Endothelial cell of umbilical vein (primary cell): ENCODE data around the gene DMBT1. TPM values are rescaled to one million over a fixed set of nuclear protein-coding genes. Genes with fewer than 3 reads are reported as not detected.

Source experiments
- BruUV-seq: library from RNA; stranded (reverse); fragments of 400-500 nt; replicated peaks from 2 replicates; lab custom pipeline; 2021; lab: Mats Ljungman, UMichigan
- CTCF ChIA-PET: fragments of 300-600, 350-600 bp; sonication (Branson Sonifier 250); formaldehyde crosslinking; loops from one replicate; lab custom pipeline; 2021; ENCODE audit warnings: antibody characterized with exemption, inconsistent platforms; lab: Charles Lee
- POLR2A ChIA-PET: fragments of 300-600, 350-600 bp; sonication (Branson Sonifier 250); formaldehyde crosslinking; loops from one replicate; lab custom pipeline; 2021; ENCODE audit warnings: antibody characterized with exemption, inconsistent platforms; lab: Charles Lee
- DNase-seq: peaks from one replicate; pipeline ENCODE4 v3.0.0-alpha.2; 2011; ENCODE audit warnings: low read depth, low spot score
- FAIRE-seq: peaks from 2 replicates; lab custom pipeline; 2011; peaks lifted over from hg19 to GRCh38; lab: Jason Lieb, UNC
- H2AFZ ChIP-seq: 2 replicates; pipeline ENCODE4 v1.6.0; 2012; ENCODE audit warnings: low read depth, low read length, control low read depth, inconsistent platforms
- H3K27ac ChIP-seq: 2 replicates; pipeline ENCODE4 v1.5.1; 2011; ENCODE audit warnings: low read depth, mild to moderate bottlenecking, control low read depth, low read length, moderate library complexity; ENCODE audit not compliant: insufficient read depth
- H3K27me3 ChIP-seq, 2 experiments: 2 replicates each; pipeline versions ENCODE4 v1.6.0 to v1.6.1; 2011; ENCODE audit warnings: low read length in 2 of 2, mixed read lengths in 1 of 2; ENCODE audit not compliant: control insufficient read depth in 2 of 2, insufficient read depth in 2 of 2
- H3K36me3 ChIP-seq, 2 experiments: 2 replicates in 1 of 2; 3 replicates in 1 of 2; pipeline ENCODE4 v1.5.1; 2011; ENCODE audit warnings: low read length in 2 of 2, mild to moderate bottlenecking in 1 of 2, moderate library complexity in 1 of 2; ENCODE audit not compliant: control insufficient read depth in 2 of 2, insufficient read depth in 2 of 2; ENCODE audit errors: extremely low read depth in 1 of 2
- H3K4me1 ChIP-seq: 3 replicates; pipeline ENCODE4 v1.5.1; 2011; ENCODE audit warnings: mild to moderate bottlenecking, low read length; ENCODE audit not compliant: control insufficient read depth, insufficient read depth; ENCODE audit errors: extremely low read depth
- H3K4me2 ChIP-seq: 2 replicates; pipeline ENCODE4 v1.6.1; 2011; ENCODE audit warnings: low read length, control low read depth, mixed read lengths; ENCODE audit not compliant: insufficient read depth
- H3K4me3 ChIP-seq, 3 experiments: fragments of 200-600 bp in 1 of 3; sonication (generic), shearing (Covaris generic) in 1 of 3; replicated peaks in 1 of 3; 2 replicates each; pipeline ENCODE4 v1.5.1; 2011 to 2016; ENCODE audit warnings: control low read depth in 3 of 3, low read length in 3 of 3, mild to moderate bottlenecking in 2 of 3, inconsistent platforms in 1 of 3, low read depth in 1 of 3, moderate library complexity in 1 of 3; ENCODE audit not compliant: insufficient read depth in 1 of 3
- H3K79me2 ChIP-seq: 2 replicates; pipeline ENCODE4 v1.6.0; 2012; ENCODE audit warnings: low read length, inconsistent platforms; ENCODE audit not compliant: control insufficient read depth, insufficient read depth
- H3K9ac ChIP-seq: replicated peaks from 2 replicates; pipeline ENCODE3; 2011; ENCODE audit warnings: low read length, control low read depth; ENCODE audit not compliant: insufficient read depth; ENCODE audit errors: extremely low read depth
- H3K9me1 ChIP-seq: replicated peaks from 3 replicates; pipeline ENCODE4 v1.6.0; 2011; ENCODE audit warnings: mild to moderate bottlenecking, low read length; ENCODE audit not compliant: control insufficient read depth, insufficient read depth; ENCODE audit errors: extremely low read depth
- H3K9me3 ChIP-seq: replicated peaks from 2 replicates; pipeline ENCODE4 v1.5.1; 2012; ENCODE audit warnings: low read length, inconsistent platforms; ENCODE audit not compliant: control insufficient read depth, insufficient read depth
- H4K20me1 ChIP-seq: replicated peaks from 2 replicates; pipeline ENCODE3; 2011; ENCODE audit warnings: mild to moderate bottlenecking, low read length; ENCODE audit not compliant: control insufficient read depth, insufficient read depth; ENCODE audit errors: extremely low read depth
- CTCF ChIP-seq, 2 donors: IDR thresholded peaks; 1 replicate in 1 of 2; 2 replicates in 1 of 2; pipeline ENCODE4 v1.5.1; 2011; ENCODE audit warnings: low read length in 2 of 2, mild to moderate bottlenecking in 2 of 2, moderate library complexity in 2 of 2, control low read depth in 1 of 2, inconsistent platforms in 1 of 2, low read depth in 1 of 2; ENCODE audit not compliant: insufficient read depth in 1 of 2; ENCODE audit errors: extremely low read depth in 1 of 2
- EZH2 ChIP-seq: IDR thresholded peaks from 2 replicates; pipeline ENCODE4 v1.6.1; 2012; ENCODE audit warnings: borderline replicate concordance, low read depth, mild to moderate bottlenecking, moderate library complexity, low read length, inconsistent platforms; ENCODE audit not compliant: severe bottlenecking
- FOS ChIP-seq: IDR thresholded peaks from 2 replicates; pipeline ENCODE4 v1.6.1; 2011; ENCODE audit warnings: mild to moderate bottlenecking, low read length, moderate library complexity, borderline replicate concordance; ENCODE audit not compliant: insufficient read depth
- GATA2 ChIP-seq: IDR thresholded peaks from 2 replicates; pipeline ENCODE4 v1.7.0; 2011; ENCODE audit warnings: low read depth, mild to moderate bottlenecking, moderate library complexity, mixed read lengths, low read length; ENCODE audit not compliant: insufficient read length, insufficient read depth
- JUN ChIP-seq: IDR thresholded peaks from 2 replicates; pipeline ENCODE4 v1.6.1; 2011; ENCODE audit warnings: borderline replicate concordance, low read depth; ENCODE audit not compliant: insufficient read length, insufficient read depth
- MAX ChIP-seq: IDR thresholded peaks from 2 replicates; pipeline ENCODE4 v1.6.1; 2011; ENCODE audit not compliant: insufficient read depth, insufficient read length
- MYC ChIP-seq: IDR thresholded peaks from one replicate; pipeline ENCODE4 v1.6.1; 2011; ENCODE audit warnings: mild to moderate bottlenecking, low read depth, low read length
- POLR2A ChIP-seq: IDR thresholded peaks from 2 replicates; pipeline ENCODE4 v1.6.1; 2012; ENCODE audit warnings: low read depth, mild to moderate bottlenecking, control low read depth, low read length
- POLR2AphosphoS5 ChIP-seq: IDR thresholded peaks from 2 replicates; pipeline ENCODE4 v1.6.1; 2012; ENCODE audit warnings: low read depth, mild to moderate bottlenecking, control low read depth, low read length, moderate library complexity; ENCODE audit not compliant: insufficient read depth
- dilution Hi-C: fragments of 300-500 bp; cut with MboI; formaldehyde crosslinking; loops from one replicate; pipeline ENCODE4 v1.15.0; 2019; ENCODE audit warnings: low sequenced_read_pairs; ENCODE audit not compliant: extremely low pct_ligation_motif_present
- intact Hi-C: fragments of 100-400 bp; cut with micrococcal nuclease; formaldehyde crosslinking; loops from one replicate; pipeline ENCODE4 v1.10.0; 2022
- polyA plus RNA-seq, 4 experiments: library from polyadenylated mRNA; depleted of rRNA in 3 of 4; stranded (reverse) in 3 of 4; unstranded in 1 of 4; fragments of >200 nt; gene quantifications; 2 replicates each; pipeline versions ENCODE4 v1.2.1 to v1.2.3, GENCODE V29; 2011 to 2012; ENCODE audit warnings: missing spikeins in 1 of 4
- total RNA-seq: library from RNA; stranded (reverse); gene quantifications from 2 replicates; pipeline ENCODE4 v1.2.3, GENCODE V29; 2021

Gene DMBT1
- total and polyA plus RNA-seq, 2 donors (not counting 3 experiments of a cell fraction or from before 2014, with no cell fraction given): 0.01 TPM; not detected in 1

DNA sequence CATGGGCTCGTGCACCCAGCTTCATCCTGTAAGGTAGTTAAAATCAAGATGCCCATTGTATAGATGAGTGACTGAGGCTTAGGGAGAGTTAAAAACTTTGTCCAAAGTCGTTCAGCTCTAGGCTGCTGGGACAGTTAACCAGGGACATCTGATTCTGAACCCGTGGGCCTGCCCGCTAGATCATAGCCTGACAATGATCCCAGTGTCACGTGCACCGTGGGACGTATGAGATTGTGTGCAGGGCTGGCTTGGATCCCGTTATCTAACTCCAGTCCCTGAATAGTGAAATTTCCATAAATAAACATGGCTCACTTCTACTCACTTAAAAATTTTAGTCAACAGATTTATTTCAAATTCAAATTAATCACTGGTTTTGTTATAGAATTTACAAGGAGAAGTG, 114.2 kb downstream of the DMBT1 start:
- dilution Hi-C loops: no loop called here
- no peak for FAIRE-seq
- intact Hi-C loops: no loop called here

More for the DNA sequence above, 114.2 kb downstream of the DMBT1 start:
- CTCF ChIA-PET: interaction anchor here (1.2 to 1.3 kb wide), 2 partner anchors 26 kb away, joined by 3 to 4 read pairs; no protein-coding TSS in a partner anchor
- H3K4me2 ChIP-seq: no peak overlapping the region
- no peaks in the 10 kb centered on the region for H3K79me2 ChIP-seq
- POLR2A ChIA-PET: no interaction called here
- no peaks in the 10 kb centered on the region for H3K9me3 ChIP-seq
- no peak overlapping the region for H3K4me3 ChIP-seq
- no peaks in the 10 kb centered on the region for H3K36me3 ChIP-seq
- H2AFZ ChIP-seq: no peak overlapping the region
- no peaks in the 10 kb centered on the region for H3K4me1 ChIP-seq
- H4K20me1 ChIP-seq: no peaks in the 10 kb centered on the region
- H3K27me3 ChIP-seq: no peaks in the 10 kb centered on the region
- H3K9me1 ChIP-seq: no peaks in the 10 kb centered on the region
- TF ChIP-seq FOS (no peak), CTCF (IDR thresholded peaks at IDR 0.05; ENCODE audit: extremely low read depth in 1 of 2, insufficient read depth in 1 of 2, low read depth in 1 of 2, low read length in 2 of 2) (no peak), MAX (no peak), POLR2A (no peak), JUN (no peak), GATA2 (no peak), MYC (no peak), POLR2AphosphoS5 (no peak), EZH2 (no peak)
- no peak overlapping the region for H3K27ac ChIP-seq
- DNase-seq: no peak
- BruUV-seq: no TSS peak
- no peak overlapping the region for H3K9ac ChIP-seq
